ENCODE data around the gene RXRA. TPM values are rescaled to one million over a fixed set of nuclear protein-coding genes. Genes with fewer than 3 reads are reported as not detected.
A peak's percentile ranks its signal among the peaks of the same experiment; 100 is the strongest.

The RXRA gene
- total RNA-seq, 1 donor from 2014 or later: 163 TPM

DNA sequence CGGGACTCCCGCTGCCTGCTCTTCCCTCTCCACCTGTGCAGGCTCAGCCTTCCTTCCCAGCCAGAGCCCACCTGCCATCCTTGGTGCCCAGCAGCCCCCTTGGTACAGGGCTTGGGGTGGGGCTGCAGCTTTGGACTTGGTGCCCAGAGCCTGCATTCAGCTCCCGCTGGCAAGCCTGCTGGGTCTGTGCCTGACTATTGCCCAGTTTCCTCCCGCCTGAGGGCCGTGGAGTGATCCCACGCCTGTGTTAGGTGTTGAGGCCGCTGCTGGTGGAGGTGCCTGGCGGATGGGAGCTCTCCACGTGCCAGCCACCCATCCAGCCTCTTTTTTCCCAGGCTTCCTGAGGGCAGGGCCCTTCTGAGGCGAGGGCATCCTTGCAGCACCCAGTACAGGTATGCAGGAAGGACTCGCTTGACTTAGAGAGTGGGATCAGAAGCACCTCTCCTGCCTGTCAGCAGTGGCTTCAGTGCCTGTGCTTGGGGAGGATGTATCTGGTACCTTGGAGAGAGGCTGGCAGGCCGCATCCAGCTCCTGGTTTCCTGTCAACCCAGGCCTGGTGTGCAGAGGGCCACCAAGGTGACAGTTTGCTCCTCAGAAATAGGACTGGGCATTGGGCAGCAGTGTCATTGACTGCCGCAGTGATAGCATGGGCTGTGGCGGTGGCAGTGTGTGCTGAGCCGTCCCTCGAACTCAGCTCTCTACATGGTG is 7.8 kb downstream of the RXRA start:
- DNase-seq (ENCODE audit: low spot score) (no peak), ATAC-seq (no peak)

DNA sequence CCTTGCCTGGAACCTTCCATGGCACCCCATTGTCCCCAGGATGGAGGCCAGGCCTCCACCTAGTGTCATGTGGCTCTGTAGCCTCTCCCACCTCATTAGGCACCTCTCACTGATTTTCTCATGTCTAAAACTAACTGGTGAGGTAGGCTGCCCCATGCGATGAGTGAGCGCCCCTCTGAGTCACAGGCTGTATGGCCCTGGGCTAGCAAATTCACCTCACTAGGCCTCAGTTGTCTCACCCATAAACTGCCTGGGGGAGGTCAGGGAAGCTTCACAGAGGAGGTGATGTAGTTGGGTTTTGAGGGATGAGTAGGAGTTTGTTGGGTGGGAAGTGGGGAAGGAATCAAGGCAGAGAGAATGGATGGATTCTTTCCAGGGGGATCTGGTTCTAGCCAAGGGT is 8.8 kb downstream of the RXRA start:
- DNase-seq (ENCODE audit: low spot score) (no peak), ATAC-seq (no peak)

DNA sequence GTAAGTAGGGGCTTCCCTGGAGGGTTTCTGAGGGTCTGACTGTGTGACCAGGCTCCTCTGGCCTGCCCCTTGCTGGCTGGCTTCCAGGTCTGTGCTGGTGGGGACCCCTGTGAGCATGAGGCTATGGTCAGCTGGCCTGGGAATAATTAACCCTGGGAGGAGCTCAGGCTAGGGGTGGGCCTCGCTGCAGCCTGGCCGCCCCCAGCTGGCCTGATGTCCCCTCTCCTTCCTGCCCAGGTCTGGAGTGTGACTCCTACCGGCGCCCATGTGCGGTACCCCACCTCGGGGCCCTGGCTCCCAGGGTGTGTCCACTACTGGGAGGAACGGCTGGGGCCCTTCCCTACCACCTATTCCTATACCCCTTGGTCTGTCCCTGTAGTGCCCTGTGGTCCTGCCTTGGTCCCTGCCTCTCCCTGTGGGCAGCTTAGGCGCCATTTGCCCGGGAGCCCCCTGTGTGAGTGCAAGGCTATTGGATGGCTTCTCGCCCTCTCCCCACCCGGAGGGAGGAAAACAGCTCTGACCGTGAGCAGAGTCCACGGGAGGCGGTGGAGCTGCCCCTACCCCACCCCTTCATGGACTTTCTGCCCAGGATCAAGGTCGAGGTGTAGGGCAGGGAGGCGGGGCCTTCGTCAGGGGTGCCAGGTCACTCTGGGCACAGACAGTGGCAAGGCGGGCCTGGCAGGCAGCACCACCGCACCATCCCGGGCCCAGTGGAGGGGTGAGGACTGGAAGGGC is 9.4 kb downstream of the RXRA start:
- ATAC-seq: peak; percentile 59
- DNase-seq (ENCODE audit: low spot score): peak; percentile 98

DNA sequence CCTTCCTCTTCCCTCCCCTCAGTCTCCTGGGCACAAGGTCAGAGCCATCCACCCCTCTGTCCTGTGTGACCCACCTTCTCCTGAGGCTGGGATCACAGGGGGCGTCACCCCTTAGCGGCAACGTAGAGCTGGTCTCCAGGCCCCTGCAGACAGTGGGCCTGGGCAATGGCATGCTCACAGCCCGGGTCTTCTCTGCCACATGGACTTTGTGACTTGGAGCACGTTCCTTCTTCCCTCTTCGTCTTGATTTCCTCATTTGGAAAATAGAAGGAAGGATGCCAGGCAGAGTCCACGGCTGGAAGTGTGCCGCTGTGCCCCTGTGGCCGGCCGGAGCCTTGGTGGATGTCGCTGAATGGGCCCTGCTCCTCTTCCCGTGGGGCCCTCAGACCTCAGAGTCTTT is 10.0 kb downstream of the RXRA start:
- DNase-seq (ENCODE audit: low spot score): no peak
- ATAC-seq: no peak

DNA sequence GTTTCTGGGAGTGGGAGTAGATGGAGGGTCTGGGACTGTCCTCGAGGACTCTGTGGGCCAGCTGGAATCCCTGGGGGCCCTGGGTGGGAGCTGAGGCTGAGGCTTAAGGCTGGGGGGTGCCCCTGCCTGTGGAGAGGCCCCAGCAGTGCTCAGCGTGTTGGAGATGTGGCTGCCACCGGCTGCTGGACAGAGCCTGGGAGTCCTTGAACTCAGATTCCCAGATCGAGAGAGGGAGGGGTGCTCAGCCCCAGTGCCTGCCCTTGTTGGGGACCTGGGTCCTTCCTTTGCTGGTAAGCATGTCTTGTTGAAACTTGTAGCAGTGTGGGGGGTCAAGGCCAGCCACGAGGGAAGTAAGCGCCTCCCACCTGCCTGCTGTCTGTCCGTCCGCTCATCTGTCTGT is 10.7 kb downstream of the RXRA start:
- no peak for DNase-seq (ENCODE audit: low spot score)
- no peak for ATAC-seq

DNA sequence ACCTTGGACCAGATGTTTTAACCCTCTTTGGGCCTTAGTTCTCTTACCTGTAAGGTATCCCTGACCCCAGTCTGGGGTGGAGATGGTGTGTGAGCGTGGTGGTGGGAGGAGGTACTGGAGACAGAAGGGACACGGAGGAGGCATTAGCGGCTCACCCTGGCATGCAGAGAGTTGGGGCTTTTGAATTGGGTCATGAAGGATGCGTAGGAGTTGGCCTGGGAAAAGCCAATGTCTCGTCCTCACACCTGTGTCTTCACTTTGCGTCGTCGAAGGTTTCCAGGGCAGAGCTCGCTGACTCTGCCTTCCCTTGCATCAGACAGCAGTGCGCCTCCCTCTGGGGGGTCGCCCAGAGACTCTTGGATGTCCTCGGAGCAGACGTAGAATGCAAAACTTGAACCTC is 11.2 kb downstream of the RXRA start:
- no peak for ATAC-seq
- DNase-seq (ENCODE audit: low spot score): no peak

DNA sequence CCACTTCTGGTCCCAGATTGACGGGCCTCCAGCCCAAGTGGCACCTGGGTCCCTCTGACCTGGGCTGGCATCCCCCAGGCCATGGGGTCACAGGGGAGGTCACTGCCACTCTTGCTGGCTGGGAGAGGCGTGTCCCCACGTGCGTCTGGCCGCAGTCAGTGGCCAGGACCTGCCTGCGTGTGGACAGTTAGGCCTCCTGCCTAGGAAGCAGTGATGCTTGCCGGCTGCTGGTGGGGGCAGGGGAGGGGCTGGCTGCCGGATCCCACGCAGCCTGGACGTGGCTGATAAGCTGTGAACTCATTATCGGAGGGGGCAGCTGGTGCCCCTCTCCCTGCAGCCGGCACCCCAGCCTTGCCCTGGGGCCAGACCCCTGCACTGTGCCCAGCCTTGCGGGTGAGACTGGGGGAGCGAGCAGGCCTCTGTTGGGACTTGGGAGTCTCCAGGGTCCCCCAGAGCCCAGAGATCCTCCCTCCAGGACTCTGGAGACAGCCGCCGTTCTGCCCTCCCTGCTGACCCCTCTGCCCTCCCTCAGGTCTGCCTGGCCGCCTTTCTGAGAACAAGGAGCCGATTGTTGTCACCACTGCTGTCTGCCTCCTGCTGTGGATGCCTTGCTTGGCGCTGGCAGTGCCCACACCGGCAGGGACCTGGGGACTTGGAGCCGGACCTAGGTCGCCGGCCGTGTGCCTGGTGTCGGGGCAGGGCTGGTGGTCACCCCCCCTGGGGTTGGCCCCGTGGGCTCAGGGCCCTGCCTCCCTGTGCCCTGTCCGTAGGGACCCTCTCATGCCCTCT is 12.3 kb downstream of the RXRA start:
- ATAC-seq (peak; percentile 32), DNase-seq (ENCODE audit: low spot score) (peak; percentile 78)

DNA sequence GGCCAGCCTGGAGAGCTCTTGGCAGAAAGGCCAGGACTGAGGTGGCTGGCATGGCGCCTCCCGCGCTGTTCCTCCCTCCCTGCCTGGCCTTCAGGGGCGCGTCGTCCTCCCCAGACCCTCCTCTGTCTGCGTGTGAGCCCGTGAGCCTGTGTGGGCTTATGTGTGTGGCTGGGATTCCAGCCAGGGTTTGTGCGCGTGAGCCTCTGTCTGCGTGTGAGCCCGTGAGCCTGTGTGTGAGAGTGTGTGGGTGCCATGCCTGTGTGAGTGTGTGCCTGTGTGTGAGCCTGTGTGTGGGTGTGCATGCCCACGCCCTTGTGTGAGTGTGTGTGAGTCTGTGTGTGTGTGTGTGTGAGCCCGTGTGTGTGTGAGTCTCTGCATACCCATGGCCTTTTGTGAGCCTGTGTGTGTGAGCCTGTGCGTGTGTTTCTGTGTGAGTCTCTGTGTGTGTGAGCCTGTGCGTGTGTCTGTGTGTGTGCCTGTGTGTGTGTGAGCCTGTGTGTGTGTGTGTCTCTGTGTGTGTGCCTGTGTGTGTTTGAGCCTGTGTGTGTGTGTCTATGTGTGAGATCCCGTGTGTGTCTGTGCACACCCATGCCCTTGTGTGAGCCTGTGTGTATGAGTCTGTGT is 13.0 kb downstream of the RXRA start:
- ATAC-seq (peak; percentile 1), DNase-seq (ENCODE audit: low spot score) (no peak)

DNA sequence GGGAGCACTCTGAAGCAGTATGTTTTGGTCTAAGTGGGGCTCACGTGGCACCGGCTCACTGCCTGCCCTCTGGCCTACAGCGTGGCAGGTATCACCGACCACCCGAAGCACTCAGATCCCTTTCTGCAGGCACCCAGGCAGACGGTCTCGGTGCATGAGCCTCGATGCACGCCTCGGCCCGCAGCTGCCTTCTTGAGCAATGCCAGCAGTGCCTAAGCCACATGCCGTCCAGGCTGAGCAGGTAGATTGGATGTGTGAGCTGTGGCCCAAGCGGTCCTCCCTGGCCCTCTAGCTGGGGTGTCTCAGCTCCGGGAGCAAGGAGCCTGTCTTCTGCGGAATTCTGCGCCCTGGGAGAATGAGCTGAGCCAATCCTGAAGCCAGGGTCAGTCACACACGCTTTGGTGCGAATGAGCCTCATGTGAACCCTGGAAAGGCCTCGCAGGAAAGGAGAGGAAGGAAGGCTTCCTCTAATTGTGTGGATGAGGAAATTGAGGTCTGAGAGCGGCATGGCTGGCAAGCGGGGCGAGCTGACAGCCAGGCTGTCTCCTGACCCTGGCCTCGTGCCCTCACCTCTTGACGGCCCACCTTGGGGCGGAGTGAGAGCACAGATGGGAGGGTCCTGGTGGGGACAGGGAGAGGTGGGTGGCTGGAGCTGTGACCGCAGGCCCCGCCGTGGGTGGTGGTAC is 14.4 kb downstream of the RXRA start:
- DNase-seq (ENCODE audit: low spot score) (no peak), ATAC-seq (peak; percentile 0)

DNA sequence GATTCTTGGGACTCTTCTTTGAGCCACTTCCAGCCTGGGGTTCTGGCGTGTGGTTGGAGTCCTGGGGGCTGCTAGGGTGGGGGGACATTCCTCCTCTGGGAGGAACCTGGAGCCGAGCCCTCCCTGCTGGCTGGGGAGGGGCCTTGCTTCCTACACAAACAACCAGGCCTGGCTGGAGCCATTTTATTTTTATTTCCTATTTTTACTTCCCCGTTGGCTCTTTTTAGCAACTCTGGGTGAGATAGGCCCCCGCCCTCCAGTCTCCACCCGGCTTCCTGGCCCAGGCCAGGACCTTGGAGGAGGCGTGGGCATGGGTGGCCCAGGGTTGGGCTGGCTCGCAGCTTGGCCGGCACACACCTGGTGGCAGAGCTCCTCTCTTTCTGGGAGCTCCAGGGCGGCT is 15.1 kb downstream of the RXRA start:
- peak; percentile 15 for ATAC-seq
- DNase-seq (ENCODE audit: low spot score): no peak

DNA sequence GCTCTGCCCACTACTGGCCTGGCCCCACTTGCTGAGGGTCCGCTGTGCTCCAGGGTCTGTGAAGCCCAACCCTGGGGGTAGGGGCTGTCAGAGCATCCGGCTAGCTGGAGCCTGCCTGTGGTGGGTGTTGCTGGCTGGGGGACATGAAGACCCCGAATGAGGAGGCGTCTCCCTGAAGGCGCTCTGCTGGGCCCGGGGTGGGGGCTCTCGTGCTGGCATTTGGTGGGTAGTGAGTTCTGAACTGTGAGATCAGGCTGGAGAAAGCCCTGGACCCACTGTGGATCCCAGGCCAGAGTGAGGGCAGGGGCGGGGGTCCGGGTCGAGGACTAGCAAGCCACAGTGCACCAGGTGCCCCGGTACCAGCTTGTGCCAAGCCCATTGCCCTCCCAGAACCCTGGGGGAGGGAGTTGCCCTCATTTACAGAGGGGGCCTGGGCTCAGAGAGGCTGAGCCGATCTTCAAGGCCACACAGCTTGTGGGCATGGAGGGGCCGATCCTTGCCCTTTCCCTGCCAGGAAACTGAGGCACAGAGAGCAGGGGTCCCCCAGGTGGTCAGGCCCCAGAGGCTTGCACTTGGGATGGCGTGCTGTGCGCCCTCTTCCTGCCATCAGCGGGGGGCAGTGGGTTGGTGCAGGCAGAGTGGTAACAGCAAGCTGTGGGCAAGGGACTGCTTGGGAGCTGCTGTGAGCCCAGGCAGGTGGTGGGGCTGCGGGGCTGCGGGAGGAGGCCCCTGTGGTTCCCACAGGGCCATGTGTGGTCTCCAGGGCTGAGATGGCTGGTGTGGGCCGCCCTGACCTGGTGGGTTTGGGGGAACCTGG is 15.9 kb downstream of the RXRA start:
- DNase-seq (ENCODE audit: low spot score) (no peak), ATAC-seq (no peak)

DNA sequence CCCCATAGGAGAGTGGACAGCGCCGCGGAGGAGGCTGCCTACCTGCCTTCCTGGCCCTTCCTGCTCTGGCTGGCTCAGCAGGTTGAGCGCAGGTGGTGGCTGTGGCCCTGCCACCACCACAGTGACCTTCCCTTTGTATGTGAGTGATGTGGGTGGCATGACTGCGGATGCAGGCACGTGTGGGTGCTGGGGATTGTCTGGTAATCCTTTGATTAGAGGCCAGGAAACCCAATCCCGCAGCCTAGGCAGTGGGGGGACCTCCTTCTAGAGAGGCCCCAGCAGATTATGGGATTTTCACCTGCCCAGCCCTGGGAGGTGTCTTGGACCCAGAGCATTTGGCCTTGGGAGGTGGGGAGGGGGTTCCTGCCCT is 16.5 kb downstream of the RXRA start:
- ATAC-seq (no peak), DNase-seq (ENCODE audit: low spot score) (no peak)

DNA sequence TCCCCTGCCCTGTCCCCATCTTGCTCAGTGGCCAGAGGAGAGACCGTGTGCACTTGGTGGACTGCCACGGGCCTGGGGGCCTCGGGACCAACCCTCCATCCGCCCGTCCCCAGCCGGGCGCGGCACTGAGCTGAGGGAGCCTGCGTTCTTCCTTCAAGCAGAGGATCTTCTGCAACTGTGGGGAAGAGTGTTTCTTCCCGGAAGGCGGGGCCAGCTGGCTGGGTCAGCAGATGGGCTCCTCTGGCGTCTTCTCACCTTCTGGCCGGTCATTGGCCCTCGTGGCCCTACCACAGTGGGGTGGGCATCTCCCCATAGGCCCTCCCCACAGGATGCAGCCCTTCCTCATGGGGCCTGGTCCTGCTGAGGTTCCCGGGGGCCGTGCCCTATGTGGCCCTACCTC is 17.4 kb downstream of the RXRA start:
- DNase-seq (ENCODE audit: low spot score) (no peak), ATAC-seq (no peak)

DNA sequence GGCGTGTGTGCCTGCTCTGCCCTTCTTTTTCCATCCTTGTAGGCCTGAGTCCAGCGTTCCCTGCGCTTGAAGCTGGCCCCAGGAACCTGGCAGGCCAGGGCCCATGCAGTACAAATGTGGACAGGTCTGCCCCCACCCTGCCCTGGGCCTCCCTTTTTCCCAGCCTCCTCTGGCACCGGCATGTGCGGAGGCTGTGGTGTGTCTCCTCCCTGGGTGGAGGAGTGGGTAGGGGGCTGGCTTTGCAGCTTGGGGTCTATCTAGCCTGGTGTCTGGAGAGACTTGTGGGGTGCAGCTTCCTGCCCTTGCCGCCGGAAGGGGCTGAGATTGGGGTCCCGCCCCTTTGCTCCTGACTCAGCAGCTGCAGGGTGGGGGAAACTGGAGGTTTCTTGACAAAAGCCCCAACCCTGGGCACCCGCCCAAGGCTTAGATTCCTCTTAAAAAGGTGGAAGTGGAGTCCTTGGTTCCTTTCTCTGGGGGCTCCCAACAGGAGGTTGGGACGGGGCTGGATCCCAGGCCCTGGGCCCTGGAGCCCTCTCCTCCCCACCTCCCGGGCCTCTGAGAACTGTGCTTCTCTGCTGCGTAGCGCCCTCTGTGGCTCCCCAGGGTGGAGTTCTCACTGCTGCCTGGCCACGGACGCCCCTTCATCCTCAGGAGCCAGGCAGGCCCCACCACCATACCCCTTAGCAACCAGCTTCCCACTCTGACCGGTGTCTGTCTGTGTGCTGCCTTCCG is 18.0 kb downstream of the RXRA start:
- no peak for DNase-seq (ENCODE audit: low spot score)
- peak; percentile 1 for ATAC-seq

DNA sequence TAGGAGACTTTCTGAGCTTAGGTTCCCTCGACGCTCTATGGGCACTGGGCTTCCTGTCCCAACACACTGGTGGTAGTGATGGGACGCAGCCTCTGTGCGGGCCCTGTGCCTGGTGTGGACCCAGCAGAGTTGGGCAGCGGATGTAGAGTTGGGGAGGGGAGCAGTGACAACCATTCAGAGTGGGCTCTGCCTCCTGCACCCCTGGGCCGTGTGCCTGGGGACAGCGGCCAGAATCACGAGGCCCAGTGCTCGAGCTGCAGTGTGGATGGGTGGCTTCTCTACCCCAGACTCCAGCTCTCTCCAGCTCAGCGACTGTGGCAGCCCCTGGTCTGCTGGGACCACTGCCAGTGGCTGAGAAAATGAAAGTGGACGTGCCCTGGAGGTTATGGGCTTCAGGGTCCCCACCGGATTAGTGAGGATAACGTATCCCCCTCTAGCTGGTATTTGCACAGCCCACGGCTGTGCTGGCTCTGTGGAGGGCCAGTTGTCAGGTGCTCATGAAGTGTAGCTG is 18.6 kb downstream of the RXRA start:
- DNase-seq (ENCODE audit: low spot score) (no peak), ATAC-seq (peak; percentile 1)

DNA sequence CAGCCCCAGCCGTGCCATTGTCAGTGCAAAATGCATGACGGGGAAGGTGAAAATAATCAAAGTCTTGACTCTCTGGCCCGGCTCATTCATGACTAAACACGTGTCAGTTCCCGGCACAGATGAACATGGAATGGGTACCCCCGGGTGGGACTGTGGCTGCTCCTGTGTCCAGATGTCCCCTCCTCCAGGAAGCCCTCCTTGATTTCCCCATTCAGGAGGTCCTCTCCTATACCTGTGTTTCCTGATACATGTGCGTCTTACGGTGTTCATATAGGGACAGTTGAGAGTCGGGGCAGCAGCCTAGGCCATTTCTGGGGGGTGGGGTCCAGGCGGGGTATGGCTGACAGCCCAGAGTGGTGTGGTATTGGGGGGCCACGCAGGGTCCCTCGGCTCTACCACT is 19.5 kb downstream of the RXRA start:
- DNase-seq (ENCODE audit: low spot score) (no peak), ATAC-seq (no peak)

DNA sequence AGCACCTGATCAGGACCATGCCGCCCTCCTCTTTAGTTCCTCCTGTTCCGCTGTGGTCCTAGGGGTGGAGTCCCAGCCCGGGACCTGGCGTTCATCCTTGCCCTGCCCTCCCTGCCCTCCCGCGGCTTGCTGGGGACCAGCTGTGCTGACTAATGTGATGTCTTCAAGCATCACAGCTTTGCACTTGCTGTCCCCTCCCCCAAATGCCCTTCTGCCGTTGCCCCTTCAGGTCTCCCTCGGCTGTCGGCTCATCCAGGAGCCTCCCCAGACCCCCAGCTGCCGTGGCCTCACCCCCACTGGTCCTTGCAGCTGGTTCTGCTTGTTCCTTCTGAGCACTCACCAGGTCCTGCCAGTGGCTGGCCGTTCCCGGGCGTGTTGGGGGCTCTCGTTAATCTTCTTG is 19.9 kb downstream of the RXRA start:
- ATAC-seq (peak; percentile 20), DNase-seq (ENCODE audit: low spot score) (no peak)

DNA sequence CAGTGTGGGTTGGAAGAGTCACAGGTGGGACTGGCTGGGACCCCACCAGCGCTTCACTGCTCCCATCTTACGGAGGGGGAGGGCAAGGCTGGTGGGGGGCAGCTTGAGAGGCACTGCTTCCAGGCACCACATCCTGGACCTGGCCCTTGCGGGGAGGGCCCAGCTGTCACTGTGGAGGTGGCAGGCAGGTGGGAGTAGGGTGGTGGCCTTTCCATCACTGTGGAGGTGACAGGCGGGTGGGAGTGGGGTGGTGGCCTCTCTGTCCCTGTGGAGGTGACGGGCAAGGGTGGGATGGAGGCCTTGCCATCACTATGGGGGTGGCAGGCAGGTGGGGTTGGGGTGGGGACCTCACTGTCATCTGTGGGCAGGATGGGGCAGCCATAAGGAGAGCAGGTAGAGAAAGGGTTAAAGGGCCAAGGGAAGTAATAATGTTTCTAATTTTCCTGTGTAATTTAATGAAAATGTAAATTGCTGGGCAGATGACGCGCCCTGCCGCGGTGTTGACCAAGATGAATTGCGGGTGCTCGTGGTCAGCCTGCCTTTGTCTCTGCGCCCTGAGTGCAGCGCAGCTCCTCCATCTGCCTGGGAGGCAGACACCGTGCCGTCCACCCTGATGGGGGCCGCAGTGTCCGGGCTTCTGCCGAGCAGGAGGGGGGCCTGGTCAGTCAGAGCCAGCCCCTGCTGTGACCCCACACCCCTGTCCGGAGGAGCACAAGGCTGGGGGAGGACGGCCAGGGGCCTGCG is 20.8 kb downstream of the RXRA start:
- ATAC-seq: no peak
- no peak for DNase-seq (ENCODE audit: low spot score)
